Measurements from ENCODE around the gene SMAD7. TPM values are rescaled to one million over a fixed set of nuclear protein-coding genes. Genes with fewer than 3 reads are reported as not detected.

SMAD7 gene
- total RNA-seq, 4 donors from 2014 or later: 19.4 to 77.6 (median 30.0) TPM

DNA sequence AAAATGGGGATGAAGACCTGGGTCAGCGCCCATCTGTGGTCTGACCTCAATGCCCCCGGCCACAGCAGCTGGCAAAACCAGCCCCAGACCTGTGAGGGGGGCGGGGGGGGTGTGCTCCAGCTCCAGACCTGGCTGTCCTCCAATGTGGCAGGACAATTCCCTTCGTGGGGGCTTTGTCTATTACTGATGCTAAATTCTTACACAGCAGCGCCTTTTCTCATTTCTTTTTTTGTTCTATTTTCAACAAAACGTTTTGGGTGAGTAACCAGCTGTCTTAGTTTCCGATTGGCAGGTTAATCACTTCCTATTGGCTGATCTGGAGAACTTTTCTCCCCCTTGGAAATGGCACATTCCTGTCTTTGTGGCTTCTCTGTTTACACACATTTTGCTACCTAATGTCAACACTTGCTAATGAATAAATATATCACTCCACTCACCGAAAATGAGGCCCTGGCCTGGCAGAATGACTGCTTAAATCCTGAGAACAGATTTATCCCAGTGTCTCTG lies 4.4 kb downstream of the SMAD7 start:
- TF ChIP-seq, protein P1, sequence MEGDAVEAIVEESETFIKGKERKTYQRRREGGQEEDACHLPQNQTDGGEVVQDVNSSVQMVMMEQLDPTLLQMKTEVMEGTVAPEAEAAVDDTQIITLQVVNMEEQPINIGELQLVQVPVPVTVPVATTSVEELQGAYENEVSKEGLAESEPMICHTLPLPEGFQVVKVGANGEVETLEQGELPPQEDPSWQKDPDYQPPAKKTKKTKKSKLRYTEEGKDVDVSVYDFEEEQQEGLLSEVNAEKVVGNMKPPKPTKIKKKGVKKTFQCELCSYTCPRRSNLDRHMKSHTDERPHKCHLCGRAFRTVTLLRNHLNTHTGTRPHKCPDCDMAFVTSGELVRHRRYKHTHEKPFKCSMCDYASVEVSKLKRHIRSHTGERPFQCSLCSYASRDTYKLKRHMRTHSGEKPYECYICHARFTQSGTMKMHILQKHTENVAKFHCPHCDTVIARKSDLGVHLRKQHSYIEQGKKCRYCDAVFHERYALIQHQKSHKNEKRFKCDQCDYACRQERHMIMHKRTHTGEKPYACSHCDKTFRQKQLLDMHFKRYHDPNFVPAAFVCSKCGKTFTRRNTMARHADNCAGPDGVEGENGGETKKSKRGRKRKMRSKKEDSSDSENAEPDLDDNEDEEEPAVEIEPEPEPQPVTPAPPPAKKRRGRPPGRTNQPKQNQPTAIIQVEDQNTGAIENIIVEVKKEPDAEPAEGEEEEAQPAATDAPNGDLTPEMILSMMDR (IDR thresholded peaks at IDR 0.05; ENCODE audit: low read depth): no peak

DNA sequence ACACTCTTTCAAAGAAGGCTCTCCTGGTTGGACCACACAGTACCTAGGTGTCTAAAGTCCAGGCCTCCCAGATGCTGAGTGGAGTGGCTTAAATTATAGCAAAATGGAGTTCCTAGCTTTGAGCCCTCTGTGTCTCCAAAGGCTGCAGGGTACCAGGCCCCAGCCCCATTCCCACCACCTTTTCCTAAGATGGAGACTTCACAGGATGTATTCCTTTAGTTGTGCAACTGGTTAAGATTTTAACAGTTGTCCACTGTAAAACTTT lies 4.9 kb downstream of the SMAD7 start:
- TF ChIP-seq, protein P1 (IDR thresholded peaks at IDR 0.05; ENCODE audit: low read depth): no peak

DNA sequence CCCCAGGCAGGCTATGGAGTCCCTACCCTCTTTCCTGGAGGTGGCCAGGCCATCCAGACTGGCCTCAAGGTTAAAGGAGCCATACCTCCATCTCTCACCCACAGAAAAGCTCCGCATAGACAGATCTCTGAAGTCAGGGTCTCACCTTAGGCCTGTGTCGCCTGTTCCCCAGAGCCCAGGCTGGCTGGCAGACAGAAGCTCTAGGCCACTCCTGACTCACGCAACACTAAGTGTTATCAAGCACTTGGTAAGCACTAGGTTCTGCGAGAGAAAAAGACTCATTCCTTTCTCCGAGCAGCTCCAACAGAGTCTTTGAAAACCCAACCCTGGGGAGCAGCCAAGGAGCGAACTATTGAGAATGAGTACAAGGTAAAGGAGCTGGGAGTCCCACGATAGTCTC lies 6.1 kb downstream of the SMAD7 start:
- TF ChIP-seq, protein P1 (IDR thresholded peaks at IDR 0.05; ENCODE audit: low read depth): no peak

DNA sequence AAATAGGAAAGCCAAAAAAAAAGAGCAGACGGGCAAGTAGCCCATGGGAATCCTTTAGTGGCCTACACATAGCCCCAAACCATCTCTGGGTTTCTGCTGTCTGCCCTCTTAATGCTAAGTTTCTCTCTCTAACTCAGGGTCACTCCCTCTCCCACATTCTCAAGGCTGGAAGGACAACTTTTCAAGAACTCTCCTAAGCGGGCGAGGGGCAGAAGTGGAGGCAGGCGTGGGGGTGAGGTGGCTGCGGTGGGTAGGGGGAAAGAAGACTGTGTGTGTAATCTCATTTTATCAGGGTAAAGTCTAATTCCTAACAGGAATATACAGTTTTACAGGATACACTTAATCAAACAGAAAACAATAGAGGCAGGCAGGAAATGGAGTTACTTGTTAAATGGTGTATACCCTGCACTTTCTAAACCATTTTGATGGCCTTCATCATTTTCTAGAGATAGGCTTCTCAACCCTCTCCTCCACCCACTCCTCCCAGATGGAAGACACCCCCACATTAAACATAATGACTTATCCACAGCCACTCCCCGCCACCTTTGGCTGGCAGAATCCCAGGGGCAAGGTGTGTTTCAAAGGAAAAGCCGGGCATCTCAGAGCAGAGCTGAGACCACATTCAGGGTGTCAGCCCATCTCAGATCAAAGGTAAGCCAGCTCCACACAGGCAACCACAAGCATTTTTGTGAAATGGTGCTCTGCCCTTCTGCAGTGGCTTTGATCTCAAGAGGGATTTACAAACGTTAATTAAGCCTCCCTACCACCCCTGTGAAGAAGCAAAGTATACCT lies 6.8 kb downstream of the SMAD7 start:
- TF ChIP-seq, protein P1 (IDR thresholded peaks at IDR 0.05; ENCODE audit: low read depth): no peak

DNA sequence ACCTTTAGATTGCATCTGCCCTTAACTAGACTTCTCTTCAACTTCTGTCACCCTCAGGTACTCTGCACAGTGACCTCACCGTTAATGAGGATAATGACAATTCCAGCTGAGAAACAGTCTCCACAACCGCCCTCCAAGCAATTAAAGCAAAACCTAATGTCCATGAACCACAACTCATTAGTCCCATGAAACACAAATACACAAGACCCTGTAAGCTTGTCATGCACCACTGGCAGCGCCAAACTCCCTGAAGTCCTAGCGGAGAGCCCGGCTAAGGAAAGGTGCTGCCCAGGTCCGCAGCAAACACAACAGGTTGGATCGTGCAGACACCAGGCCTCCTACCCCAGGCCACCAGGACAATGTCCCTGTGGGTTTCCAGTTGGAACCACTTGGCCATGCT lies 7.4 kb downstream of the SMAD7 start:
- TF ChIP-seq, protein P1 (IDR thresholded peaks at IDR 0.05; ENCODE audit: low read depth): no peak

DNA sequence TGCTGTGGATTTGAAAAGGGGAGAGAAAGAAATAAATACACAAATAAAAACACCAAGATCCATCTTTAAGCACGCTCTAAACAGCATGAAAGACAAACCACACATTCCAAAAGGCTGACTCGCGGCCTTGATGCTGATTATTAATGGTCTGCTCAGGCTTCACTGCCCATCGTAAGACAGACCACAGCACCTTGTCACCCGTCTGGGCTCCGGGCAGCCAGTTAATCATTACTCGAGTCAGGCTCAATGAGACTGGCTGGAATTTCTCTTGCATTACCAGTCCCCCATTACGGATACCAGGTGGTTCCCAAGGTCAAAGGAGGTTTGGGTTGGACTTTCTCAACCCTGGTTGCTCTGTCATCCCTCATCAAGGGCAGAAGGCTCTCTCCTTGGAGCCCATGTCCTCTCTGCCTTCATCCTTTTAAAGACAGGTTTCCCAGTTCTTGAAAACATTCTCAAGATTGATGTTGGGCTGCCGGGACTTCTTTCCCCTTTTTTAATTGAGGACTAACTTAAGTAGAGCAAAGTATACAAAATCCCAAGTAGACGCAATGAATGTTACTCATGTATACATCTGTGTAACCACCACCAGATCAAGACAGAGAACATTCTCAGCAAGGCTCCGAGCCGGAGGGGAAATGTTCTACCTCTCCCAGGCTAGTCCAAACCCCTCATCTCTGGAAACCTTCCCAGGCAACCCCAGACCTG lies 8.1 kb downstream of the SMAD7 start:
- TF ChIP-seq, protein P1 (IDR thresholded peaks at IDR 0.05; ENCODE audit: low read depth): no peak

DNA sequence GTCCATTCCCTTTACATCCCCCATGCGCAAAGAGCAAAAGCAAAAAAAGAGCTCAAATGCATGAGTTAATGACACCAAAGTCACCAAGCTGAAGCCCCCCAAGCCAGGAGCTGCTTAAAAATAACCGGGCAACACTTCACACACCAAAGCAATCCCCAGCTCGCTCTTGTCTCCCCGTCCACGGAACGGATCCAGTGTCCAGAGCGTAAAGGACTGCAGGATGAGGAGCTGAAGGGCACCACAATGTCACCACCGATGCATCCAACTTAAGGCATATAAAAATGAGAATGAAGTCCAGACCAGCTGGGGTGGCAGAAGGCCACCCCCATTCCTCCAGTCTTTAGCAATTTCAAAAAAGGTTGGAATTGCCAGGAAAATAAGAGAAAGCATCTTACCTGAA lies 8.7 kb downstream of the SMAD7 start:
- TF ChIP-seq, protein P1 (IDR thresholded peaks at IDR 0.05; ENCODE audit: low read depth): no peak

Measured in subcutaneous adipose tissue (tissue), 4 donors.